ENCODE results near the gene VPS16.

DNA sequence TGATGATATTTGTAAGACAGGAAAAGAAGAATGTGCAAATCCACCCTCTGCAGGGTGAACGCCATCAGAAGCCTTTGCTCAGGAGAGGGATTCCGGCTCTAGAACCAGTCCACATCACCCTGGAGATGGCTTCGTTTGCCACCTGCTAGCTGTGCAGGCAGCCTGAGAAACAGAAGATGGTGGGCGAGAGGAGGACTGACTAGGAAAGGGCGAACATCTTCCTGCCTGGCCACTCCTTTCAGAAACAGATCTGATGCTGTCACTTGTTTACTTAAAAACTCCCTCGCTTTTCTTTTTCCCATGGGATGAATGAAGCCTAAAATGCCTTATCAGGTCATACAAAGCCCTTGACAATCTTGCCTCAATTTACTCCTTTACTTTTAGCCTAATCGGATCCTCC, 33.9 kb downstream of the VPS16 start:
- TF ChIP-seq POLR2A (IDR thresholded peaks at IDR 0.05) (no peak), POLR2AphosphoS5 (IDR thresholded peaks at IDR 0.05) (no peak), EP300 (IDR thresholded peaks at IDR 0.05) (no peak)
- TF ChIP-seq, protein P1, sequence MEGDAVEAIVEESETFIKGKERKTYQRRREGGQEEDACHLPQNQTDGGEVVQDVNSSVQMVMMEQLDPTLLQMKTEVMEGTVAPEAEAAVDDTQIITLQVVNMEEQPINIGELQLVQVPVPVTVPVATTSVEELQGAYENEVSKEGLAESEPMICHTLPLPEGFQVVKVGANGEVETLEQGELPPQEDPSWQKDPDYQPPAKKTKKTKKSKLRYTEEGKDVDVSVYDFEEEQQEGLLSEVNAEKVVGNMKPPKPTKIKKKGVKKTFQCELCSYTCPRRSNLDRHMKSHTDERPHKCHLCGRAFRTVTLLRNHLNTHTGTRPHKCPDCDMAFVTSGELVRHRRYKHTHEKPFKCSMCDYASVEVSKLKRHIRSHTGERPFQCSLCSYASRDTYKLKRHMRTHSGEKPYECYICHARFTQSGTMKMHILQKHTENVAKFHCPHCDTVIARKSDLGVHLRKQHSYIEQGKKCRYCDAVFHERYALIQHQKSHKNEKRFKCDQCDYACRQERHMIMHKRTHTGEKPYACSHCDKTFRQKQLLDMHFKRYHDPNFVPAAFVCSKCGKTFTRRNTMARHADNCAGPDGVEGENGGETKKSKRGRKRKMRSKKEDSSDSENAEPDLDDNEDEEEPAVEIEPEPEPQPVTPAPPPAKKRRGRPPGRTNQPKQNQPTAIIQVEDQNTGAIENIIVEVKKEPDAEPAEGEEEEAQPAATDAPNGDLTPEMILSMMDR (IDR thresholded peaks at IDR 0.05), result no peak

Data from suprapubic skin (tissue), 4 donors.